HG03460 (cell line): ENCODE results near the gene MAML3.
"Not testable (repeated sequence)": the region's sequence is repeated elsewhere in the genome, so short reads cannot be mapped to it uniquely, and the experiment has no call there.

Experiments
- ATAC-seq: cut with Tn5 transposase; IDR thresholded peaks from one replicate; pipeline ENCODE4 v1.9.1; 2021; ENCODE audit not compliant: unreplicated experiment

The MAML3 gene

GRCh38 chr4:139969635-139970266 is 184.2 kb downstream of the MAML3 start:
- ATAC-seq = no peak

- no peak for ATAC-seq
These were observed 185.2 kb downstream of the MAML3 start for GRCh38 chr4:139968831-139969230.

GRCh38 chr4:139966383-139966782 is 187.6 kb downstream of the MAML3 start:
- no peak for ATAC-seq

- no peak for ATAC-seq
These were observed 188.2 kb downstream of the MAML3 start for GRCh38 chr4:139965789-139966188.

- ATAC-seq = no peak
These were observed 190.3 kb downstream of the MAML3 start for GRCh38 chr4:139963708-139964107.

- ATAC-seq = no peak
These were observed 191.8 kb downstream of the MAML3 start for GRCh38 chr4:139962130-139962684.

- ATAC-seq = no peak
These were observed 192.5 kb downstream of the MAML3 start for GRCh38 chr4:139961344-139961946.

GRCh38 chr4:139959396-139959795 is 194.6 kb downstream of the MAML3 start:
- no peak for ATAC-seq

GRCh38 chr4:139958739-139959098 is 195.3 kb downstream of the MAML3 start:
- no peak for ATAC-seq

- no peak for ATAC-seq
These were observed 195.8 kb downstream of the MAML3 start for GRCh38 chr4:139957986-139958738.

- ATAC-seq = no peak
These were observed 196.9 kb downstream of the MAML3 start for GRCh38 chr4:139957065-139957464.

- ATAC-seq = no peak
These were observed 197.4 kb downstream of the MAML3 start for GRCh38 chr4:139956507-139957017.

- no peak for ATAC-seq
These were observed 198.4 kb downstream of the MAML3 start for GRCh38 chr4:139955600-139955999.

- no peak for ATAC-seq
These were observed 199.5 kb downstream of the MAML3 start for GRCh38 chr4:139954512-139954911.

- no peak for ATAC-seq
These were observed 203.0 kb downstream of the MAML3 start for GRCh38 chr4:139951021-139951420.

- ATAC-seq = peak; percentile 96
These were observed 203.4 kb downstream of the MAML3 start for GRCh38 chr4:139950568-139950967.

GRCh38 chr4:139944916-139945315 is 209.1 kb downstream of the MAML3 start:
- not testable (repeated sequence) for ATAC-seq

GRCh38 chr4:139943277-139943676 is 210.7 kb downstream of the MAML3 start:
- no peak for ATAC-seq

GRCh38 chr4:139942241-139942640 is 211.7 kb downstream of the MAML3 start:
- no peak for ATAC-seq

GRCh38 chr4:139940600-139940999 is 213.4 kb downstream of the MAML3 start:
- ATAC-seq = no peak

- ATAC-seq = no peak
These were observed 215.6 kb downstream of the MAML3 start for GRCh38 chr4:139938414-139938813.

- ATAC-seq = no peak
These were observed 218.1 kb downstream of the MAML3 start for GRCh38 chr4:139935911-139936310.
